IPS DF 6.9 (cell line): ENCODE results near the gene INHBC.

Experiments used
- DNase-seq: peaks from one replicate; pipeline ENCODE4 v3.0.0-alpha.2; 2013; ENCODE audit warnings: low read depth, low spot score
- H3K27ac ChIP-seq: one replicate; pipeline ENCODE4 v1.5.1; 2013; ENCODE audit warnings: low read length, control low read depth
- H3K27me3 ChIP-seq: 2 replicates; pipeline ENCODE4 v1.6.1; 2013; ENCODE audit warnings: mild to moderate bottlenecking, low read length; ENCODE audit not compliant: control insufficient read depth, insufficient read depth
- H3K36me3 ChIP-seq: 2 replicates; pipeline ENCODE4 v1.6.1; 2013; ENCODE audit warnings: low read length; ENCODE audit not compliant: control insufficient read depth, insufficient read depth
- H3K4me1 ChIP-seq: 2 replicates; pipeline ENCODE4 v1.6.1; 2013; ENCODE audit warnings: low read length; ENCODE audit not compliant: control insufficient read depth, insufficient read depth
- H3K4me3 ChIP-seq: 2 replicates; pipeline ENCODE4 v1.5.1; 2013; ENCODE audit warnings: mild to moderate bottlenecking, low read length
- H3K9me3 ChIP-seq: 2 replicates; pipeline ENCODE4 v1.6.1; 2013; ENCODE audit warnings: low read length, inconsistent platforms; ENCODE audit not compliant: control insufficient read depth, insufficient read depth
- WGBS: extraction: QIAGEN DNeasy Blood & Tissue Kit; methylation state at CpG from one replicate; pipeline ENCODE4 v1.1.7; 2013; ENCODE audit warnings: mixed read lengths, missing lambda C conversion rate; ENCODE audit not compliant: insufficient read length, insufficient coverage; 5-methylcytosine and 5-hydroxymethylcytosine counted together

Gene INHBC

DNA sequence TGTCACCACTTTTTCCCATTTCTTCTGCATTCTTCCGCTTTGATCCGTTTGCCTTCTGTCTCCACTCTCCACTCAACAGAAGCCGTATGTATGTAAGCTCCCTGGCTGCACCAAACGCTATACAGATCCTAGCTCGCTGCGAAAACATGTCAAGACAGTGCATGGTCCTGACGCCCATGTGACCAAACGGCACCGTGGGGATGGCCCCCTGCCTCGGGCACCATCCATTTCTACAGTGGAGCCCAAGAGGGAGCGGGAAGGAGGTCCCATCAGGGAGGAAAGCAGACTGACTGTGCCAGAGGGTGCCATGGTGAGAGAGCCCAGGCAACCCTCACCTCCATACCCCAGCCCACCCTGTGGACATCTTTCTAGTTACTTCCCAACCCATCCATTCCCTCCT lies 33.3 kb downstream of the INHBC start:
- no peak overlapping the region for H3K27ac ChIP-seq
- peaks cover 2% of the 10 kb centered on the region; the same call in 1 of the 2 replicates for H3K27me3 ChIP-seq
- WGBS = no CpG with 5 or more reads among the region's 11 CpGs
- peaks cover under 1% of the 10 kb centered on the region for H3K4me1 ChIP-seq
- no peak for DNase-seq
- no peaks in the 10 kb centered on the region for H3K36me3 ChIP-seq
- no peak overlapping the region for H3K4me3 ChIP-seq
- H3K9me3 ChIP-seq = no peaks in the 10 kb centered on the region

DNA sequence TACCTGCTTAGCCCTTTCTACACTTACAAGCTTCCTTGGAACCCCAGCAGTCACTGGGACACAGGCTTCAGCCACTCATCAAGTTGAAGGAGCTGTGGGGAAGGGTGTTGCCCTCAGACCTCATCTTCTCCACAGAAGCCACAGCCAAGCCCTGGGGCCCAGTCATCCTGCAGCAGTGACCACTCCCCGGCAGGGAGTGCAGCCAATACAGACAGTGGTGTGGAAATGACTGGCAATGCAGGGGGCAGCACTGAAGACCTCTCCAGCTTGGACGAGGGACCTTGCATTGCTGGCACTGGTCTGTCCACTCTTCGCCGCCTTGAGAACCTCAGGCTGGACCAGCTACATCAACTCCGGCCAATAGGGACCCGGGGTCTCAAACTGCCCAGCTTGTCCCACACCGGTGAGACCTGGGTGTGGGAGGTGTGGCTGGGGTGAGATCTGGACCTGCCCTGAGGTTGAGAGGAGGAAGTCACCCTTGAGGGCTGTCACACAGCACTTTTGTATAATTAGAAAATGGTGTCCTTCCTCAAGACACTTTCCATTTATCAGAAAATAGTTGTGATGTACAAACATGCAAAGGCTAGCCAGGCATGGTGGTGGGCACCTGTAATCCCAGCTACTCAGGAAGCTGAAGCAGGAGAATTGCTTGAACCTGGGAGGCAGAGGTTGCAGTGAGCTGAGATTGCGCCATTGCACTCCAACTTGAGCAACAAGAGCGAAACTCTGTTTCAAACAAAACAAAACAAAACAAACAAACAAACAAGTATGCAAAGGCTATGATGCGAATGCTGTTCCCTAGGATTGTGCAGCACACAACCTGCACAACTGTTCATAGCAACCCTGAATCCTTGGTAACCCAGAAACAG lies 34.9 kb downstream of the INHBC start:
- Histone ChIP-seq H3K27me3 (peaks cover 13% of the 10 kb centered on the region), H3K4me3 (no peak overlapping the region), H3K9me3 (no peaks in the 10 kb centered on the region), H3K4me1 (no peaks in the 10 kb centered on the region; the same call in 1 of the 2 replicates), H3K27ac (no peak overlapping the region), H3K36me3 (no peaks in the 10 kb centered on the region)
- WGBS = no CpG with 5 or more reads among the region's 10 CpGs
- no peak for DNase-seq

DNA sequence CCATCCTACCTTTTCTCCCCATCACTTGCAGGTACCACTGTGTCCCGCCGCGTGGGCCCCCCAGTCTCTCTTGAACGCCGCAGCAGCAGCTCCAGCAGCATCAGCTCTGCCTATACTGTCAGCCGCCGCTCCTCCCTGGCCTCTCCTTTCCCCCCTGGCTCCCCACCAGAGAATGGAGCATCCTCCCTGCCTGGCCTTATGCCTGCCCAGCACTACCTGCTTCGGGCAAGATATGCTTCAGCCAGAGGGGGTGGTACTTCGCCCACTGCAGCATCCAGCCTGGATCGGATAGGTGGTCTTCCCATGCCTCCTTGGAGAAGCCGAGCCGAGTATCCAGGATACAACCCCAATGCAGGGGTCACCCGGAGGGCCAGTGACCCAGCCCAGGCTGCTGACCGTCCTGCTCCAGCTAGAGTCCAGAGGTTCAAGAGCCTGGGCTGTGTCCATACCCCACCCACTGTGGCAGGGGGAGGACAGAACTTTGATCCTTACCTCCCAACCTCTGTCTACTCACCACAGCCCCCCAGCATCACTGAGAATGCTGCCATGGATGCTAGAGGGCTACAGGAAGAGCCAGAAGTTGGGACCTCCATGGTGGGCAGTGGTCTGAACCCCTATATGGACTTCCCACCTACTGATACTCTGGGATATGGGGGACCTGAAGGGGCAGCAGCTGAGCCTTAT lies 35.8 kb downstream of the INHBC start:
- no CpG with 5 or more reads among the region's 14 CpGs for WGBS
- peaks cover 22% of the 10 kb centered on the region for H3K27me3 ChIP-seq
- no peaks in the 10 kb centered on the region for H3K9me3 ChIP-seq
- no peak overlapping the region for H3K4me3 ChIP-seq
- H3K27ac ChIP-seq = no peak overlapping the region
- no peak for DNase-seq
- H3K4me1 ChIP-seq = no peaks in the 10 kb centered on the region; the same call in none of the 2 replicates
- no peaks in the 10 kb centered on the region; the same call in 1 of the 2 replicates for H3K36me3 ChIP-seq

DNA sequence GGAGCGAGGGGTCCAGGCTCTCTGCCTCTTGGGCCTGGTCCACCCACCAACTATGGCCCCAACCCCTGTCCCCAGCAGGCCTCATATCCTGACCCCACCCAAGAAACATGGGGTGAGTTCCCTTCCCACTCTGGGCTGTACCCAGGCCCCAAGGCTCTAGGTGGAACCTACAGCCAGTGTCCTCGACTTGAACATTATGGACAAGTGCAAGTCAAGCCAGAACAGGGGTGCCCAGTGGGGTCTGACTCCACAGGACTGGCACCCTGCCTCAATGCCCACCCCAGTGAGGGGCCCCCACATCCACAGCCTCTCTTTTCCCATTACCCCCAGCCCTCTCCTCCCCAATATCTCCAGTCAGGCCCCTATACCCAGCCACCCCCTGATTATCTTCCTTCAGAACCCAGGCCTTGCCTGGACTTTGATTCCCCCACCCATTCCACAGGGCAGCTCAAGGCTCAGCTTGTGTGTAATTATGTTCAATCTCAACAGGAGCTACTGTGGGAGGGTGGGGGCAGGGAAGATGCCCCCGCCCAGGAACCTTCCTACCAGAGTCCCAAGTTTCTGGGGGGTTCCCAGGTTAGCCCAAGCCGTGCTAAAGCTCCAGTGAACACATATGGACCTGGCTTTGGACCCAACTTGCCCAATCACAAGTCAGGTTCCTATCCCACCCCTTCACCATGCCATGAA lies 36.5 kb downstream of the INHBC start:
- Histone ChIP-seq H3K9me3 (no peaks in the 10 kb centered on the region), H3K36me3 (no peaks in the 10 kb centered on the region; the same call in 1 of the 2 replicates)

DNA sequence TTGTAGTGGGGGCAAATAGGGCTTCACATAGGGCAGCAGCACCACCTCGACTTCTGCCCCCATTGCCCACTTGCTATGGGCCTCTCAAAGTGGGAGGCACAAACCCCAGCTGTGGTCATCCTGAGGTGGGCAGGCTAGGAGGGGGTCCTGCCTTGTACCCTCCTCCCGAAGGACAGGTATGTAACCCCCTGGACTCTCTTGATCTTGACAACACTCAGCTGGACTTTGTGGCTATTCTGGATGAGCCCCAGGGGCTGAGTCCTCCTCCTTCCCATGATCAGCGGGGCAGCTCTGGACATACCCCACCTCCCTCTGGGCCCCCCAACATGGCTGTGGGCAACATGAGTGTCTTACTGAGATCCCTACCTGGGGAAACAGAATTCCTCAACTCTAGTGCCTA lies 37.1 kb downstream of the INHBC start:
- peaks cover 33% of the 10 kb centered on the region for H3K27me3 ChIP-seq
- H3K4me3 ChIP-seq = no peak overlapping the region
- no peaks in the 10 kb centered on the region for H3K9me3 ChIP-seq
- no peaks in the 10 kb centered on the region; the same call in 1 of the 2 replicates for H3K36me3 ChIP-seq
- no peak for DNase-seq
- WGBS = no CpG with 5 or more reads among the region's 3 CpGs
- no peak overlapping the region for H3K27ac ChIP-seq
- H3K4me1 ChIP-seq = no peaks in the 10 kb centered on the region; the same call in none of the 2 replicates

More for the DNA sequence above, 36.5 kb downstream of the INHBC start:
- H3K27ac ChIP-seq = no peak overlapping the region
- H3K4me3 ChIP-seq = no peak overlapping the region
- H3K4me1 ChIP-seq = no peaks in the 10 kb centered on the region; the same call in none of the 2 replicates
- no CpG with 5 or more reads among the region's 4 CpGs for WGBS
- no peak for DNase-seq
- H3K27me3 ChIP-seq = peaks cover 28% of the 10 kb centered on the region

DNA sequence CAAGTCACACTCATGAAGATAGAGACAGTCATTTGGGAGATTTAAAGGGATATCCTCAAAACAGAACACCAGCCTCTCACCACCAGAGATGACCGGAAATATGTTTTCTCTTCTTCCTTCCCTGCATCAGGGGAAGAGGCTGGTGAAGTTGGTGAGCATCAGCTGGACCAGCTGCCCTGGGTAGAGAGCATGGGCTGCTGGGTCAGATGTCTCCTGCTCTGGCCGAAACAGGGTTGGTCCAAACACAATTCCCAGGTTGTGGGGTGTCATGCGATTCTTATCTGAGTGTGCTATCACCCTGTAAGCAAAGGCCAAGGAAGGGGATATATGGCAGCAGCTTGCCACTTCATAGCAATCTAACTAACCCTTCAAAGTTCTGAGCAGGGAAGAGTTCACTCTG lies 37.8 kb downstream of the INHBC start:
- Histone ChIP-seq H3K27me3 (peaks cover 35% of the 10 kb centered on the region), H3K36me3 (no peaks in the 10 kb centered on the region; the same call in 1 of the 2 replicates)
- WGBS = no CpG with 5 or more reads among the region's 3 CpGs

DNA sequence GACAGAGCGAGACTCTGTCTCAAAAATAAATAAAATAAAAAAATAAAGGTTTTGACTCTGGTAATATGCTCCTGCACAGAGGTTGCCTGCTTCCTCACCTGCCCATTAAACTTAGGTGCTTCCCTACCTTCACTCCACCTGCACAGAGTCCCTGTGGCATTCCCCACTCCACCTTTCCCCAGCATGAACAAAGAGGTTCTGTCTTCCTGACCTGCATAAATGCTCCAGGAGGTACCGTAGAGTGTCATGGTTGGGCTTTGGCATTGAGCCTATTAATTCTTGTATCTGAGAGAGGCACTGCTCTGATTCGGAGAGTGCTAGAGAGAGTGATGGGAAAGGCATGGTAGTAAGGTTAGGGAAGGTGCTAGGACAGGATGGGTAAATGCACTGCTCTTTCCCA lies 38.8 kb downstream of the INHBC start:
- Histone ChIP-seq H3K4me1 (peaks cover 2% of the 10 kb centered on the region), H3K4me3 (no peak overlapping the region), H3K9me3 (no peaks in the 10 kb centered on the region), H3K27me3 (peaks cover 35% of the 10 kb centered on the region), H3K36me3 (no peaks in the 10 kb centered on the region; the same call in 1 of the 2 replicates), H3K27ac (no peak overlapping the region)
- DNase-seq = no peak
- no CpG with 5 or more reads among the region's 3 CpGs for WGBS

More for the DNA sequence above, 37.8 kb downstream of the INHBC start:
- no peaks in the 10 kb centered on the region; the same call in none of the 2 replicates for H3K4me1 ChIP-seq
- H3K9me3 ChIP-seq = no peaks in the 10 kb centered on the region
- H3K27ac ChIP-seq = no peak overlapping the region
- DNase-seq = no peak
- no peak overlapping the region for H3K4me3 ChIP-seq

DNA sequence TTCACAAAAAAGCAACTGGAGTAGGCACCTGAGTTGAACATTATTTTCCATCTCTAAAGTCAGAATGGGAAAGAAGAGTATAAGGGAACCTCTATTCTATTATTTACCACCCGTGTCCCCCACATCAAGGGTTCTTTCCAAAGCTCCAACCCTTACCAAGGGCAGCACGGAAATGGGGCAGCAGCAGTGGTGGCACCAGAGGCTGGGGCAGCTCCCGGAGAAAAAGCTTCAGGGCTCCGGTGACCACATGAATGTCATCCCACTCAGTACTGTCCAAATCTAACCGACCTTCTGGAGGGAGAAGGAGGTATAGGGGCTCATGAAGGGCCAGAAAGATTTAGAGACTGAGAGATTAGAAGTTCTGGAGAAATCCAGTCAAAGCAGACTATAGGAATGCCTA lies 39.3 kb downstream of the INHBC start:
- no peak for DNase-seq
- Histone ChIP-seq H3K4me3 (no peak overlapping the region), H3K4me1 (peaks cover 2% of the 10 kb centered on the region), H3K36me3 (no peaks in the 10 kb centered on the region; the same call in 1 of the 2 replicates), H3K9me3 (no peaks in the 10 kb centered on the region), H3K27me3 (peaks cover 35% of the 10 kb centered on the region), H3K27ac (no peak overlapping the region)
- WGBS = no CpG with 5 or more reads among the region's 5 CpGs

DNA sequence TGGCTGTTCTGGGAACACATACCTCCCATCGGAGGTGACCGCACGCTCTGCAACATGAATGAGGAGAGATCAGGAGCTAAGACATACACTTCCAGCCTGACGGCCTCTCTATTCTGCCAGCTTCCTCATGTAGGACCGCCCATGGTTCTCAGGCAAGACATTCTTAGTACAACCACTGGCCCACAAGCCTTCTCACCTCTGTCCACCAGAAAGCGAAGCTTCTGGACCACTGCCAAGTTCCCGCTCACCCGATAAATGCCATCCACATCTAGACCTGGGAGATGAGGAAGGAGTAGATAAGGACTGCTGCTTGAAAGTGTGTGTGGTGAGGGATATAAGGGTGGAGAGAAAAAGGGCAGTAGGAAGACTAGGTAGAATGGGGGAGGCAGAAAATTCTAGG lies 39.8 kb downstream of the INHBC start:
- no CpG with 5 or more reads among the region's 8 CpGs for WGBS
- no peaks in the 10 kb centered on the region; the same call in 1 of the 2 replicates for H3K36me3 ChIP-seq
- no peaks in the 10 kb centered on the region for H3K9me3 ChIP-seq
- H3K27ac ChIP-seq = no peak overlapping the region
- peaks cover 2% of the 10 kb centered on the region for H3K4me1 ChIP-seq
- H3K4me3 ChIP-seq = no peak overlapping the region
- no peak for DNase-seq
- H3K27me3 ChIP-seq = peaks cover 35% of the 10 kb centered on the region

DNA sequence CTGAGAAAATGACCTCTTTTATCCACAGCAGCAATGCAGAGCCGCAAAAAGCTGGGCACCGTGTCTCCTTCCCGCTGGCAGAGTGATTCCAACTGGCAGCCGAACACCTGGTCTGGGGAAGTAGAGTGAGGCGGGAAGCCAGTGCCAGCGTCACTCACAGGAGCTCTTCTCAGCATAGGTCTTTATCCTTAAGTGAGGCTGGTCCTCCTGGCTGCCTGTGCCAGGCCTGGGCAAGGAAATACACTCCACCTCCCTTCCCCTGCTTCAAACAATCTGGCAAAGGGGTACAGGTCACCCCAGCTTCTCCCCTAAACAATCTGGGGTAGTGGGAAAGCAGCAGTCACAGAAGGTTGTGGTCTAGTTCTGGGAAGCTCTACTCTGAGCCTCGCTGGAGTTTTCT lies 40.3 kb downstream of the INHBC start:
- Histone ChIP-seq H3K27ac (no peak overlapping the region), H3K27me3 (peaks cover 35% of the 10 kb centered on the region), H3K4me3 (no peak overlapping the region; the same call in 1 of the 2 replicates), H3K36me3 (no peaks in the 10 kb centered on the region; the same call in 1 of the 2 replicates), H3K9me3 (no peaks in the 10 kb centered on the region), H3K4me1 (peaks cover 2% of the 10 kb centered on the region)
- DNase-seq = no peak
- no CpG with 5 or more reads among the region's 7 CpGs for WGBS
